HG03442 (cell line): ENCODE results near the gene FAM171A1.

Experiments
- ATAC-seq: cut with Tn5 transposase; IDR thresholded peaks from one replicate; pipeline ENCODE4 v1.9.1; 2021; ENCODE audit warnings: mild to moderate bottlenecking, moderate library complexity; ENCODE audit not compliant: unreplicated experiment

FAM171A1 gene

GRCh38 chr10:15374566-15374965 is 3.5 kb upstream of the FAM171A1 start:
- no peak for ATAC-seq

GRCh38 chr10:15374156-15374555 is 3.1 kb upstream of the FAM171A1 start:
- ATAC-seq, result no peak

GRCh38 chr10:15373199-15373598 is 2.1 kb upstream of the FAM171A1 start:
- ATAC-seq, result no peak

- ATAC-seq, result no peak
Observed at GRCh38 chr10:15370212-15370855, 755 bp downstream of the FAM171A1 start.

GRCh38 chr10:15369256-15370211 is 1.6 kb downstream of the FAM171A1 start:
- ATAC-seq, result no peak

DNA sequence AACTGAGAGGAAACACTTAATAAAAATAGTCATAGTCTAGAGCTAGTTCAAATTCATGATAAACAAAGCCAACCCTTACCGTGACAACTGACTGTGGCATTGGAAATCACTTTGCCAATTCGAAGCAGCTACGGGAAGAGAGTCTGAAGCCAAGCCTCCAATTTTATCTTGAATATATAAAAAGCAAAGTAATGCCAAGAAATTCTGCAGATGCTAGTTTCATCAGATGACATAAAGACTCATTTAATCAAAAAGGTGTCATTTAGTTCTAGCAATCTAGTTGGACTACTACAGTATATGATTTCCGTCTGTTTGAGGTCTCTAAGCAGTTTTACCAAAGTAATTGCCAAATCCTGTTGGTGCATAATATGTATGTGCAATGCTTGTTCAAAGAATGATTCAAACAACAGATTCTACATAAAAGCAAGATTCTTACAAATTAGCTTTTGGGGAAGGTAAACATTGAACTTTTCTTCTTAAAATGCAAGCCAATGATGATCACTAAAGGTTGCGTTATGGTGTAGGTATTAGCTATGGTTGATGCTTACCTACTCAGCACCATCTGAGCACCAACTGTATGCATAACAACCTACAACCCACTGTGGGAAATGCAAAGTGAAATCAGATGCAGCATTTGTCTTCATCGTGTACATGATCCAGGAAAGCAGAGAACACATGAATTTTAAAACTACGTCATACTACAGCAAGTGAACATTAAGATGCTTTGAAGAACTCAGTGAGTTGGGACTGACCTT is 2.8 kb downstream of the FAM171A1 start:
- ATAC-seq, result no peak

GRCh38 chr10:15367296-15368085 is 3.6 kb downstream of the FAM171A1 start:
- ATAC-seq, result no peak

DNA sequence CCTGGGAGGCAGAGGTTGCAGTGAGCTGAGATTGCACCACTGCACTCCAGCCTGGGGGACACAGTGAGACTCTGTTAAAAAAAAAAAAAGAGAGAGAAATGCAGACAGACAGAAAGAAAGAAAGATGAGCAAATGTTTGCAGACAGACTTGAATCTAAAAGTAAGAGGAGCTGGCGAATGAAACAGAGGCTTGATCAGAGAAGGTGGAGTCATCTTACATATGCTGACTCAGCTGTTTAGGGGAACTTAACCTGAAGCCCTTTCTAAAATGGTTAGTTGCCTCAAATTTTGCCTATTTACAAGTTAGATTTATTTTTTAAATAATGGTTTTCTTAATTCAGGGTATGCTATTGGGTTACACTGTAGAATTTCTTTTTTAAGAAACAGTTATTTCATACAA is 5.4 kb downstream of the FAM171A1 start:
- no peak for ATAC-seq

DNA sequence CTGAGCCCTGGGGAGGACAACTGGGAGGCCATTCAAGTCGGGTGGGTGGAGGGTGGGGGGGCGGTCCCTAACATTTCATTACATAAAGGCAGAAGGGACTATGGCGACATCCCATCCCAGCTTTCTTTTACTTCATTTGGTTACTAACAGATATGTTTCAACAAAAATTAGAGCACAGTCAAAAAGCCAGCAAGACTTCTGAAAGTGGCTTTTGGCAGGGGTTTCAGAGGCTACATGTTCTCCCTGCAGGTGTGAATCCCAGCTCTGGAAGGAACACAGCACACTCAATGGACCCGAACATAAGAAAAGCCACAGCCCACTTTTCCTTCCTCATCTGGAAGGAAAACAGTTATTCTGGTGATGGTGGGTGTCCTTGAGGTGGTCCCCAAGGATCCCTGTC is 7.1 kb downstream of the FAM171A1 start:
- no peak for ATAC-seq

DNA sequence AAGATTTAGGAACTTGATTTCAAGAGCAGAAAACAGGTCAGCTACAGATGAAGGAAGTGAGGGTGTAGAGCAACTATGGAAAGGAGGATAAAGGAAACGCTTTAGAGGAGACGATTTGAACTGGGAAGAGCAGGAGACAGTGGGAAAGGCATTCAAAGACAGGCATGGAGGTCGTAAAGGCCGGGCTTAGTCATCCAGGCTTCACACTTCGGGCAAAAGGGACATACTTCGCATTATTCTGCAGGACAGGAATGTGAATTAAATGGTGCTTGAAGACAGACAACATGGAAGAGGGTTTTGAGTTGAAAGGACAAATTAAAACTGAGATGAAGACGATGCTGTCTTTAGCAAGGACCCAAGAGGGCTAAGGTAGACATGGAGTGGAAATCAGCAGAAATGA is 8.1 kb downstream of the FAM171A1 start:
- ATAC-seq, result no peak

GRCh38 chr10:15361131-15361530 is 10.0 kb downstream of the FAM171A1 start:
- ATAC-seq, result no peak

- ATAC-seq, result no peak
Observed at GRCh38 chr10:15360566-15360965, 10.5 kb downstream of the FAM171A1 start.

- ATAC-seq, result no peak
Observed at GRCh38 chr10:15353471-15354017, 17.5 kb downstream of the FAM171A1 start.

- no peak for ATAC-seq
Observed at GRCh38 chr10:15352836-15353235, 18.3 kb downstream of the FAM171A1 start.

- ATAC-seq, result no peak
Observed at GRCh38 chr10:15352201-15352600, 18.9 kb downstream of the FAM171A1 start.

- no peak for ATAC-seq
Observed at GRCh38 chr10:15351099-15351820, 19.8 kb downstream of the FAM171A1 start.

DNA sequence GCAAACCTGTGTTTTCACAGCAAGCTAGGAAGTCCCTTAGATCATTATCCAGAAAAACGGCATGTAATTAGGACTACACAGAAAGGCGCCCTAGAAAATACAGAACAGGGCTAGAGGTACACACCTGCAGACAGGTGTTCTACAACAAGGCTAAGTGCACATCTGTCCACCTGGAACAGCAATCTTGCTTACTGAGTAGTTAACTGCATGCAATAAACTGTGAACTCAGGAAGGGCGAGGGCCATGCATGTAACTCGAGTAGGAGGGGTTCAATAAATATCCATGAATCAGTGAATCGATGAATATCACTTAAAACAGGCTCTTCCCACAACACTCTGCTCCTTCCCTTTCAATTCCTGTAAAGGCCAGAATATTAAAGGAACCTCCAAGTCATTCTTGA is 22.0 kb downstream of the FAM171A1 start:
- no peak for ATAC-seq

GRCh38 chr10:15348579-15348978 is 22.5 kb downstream of the FAM171A1 start:
- no peak for ATAC-seq

DNA sequence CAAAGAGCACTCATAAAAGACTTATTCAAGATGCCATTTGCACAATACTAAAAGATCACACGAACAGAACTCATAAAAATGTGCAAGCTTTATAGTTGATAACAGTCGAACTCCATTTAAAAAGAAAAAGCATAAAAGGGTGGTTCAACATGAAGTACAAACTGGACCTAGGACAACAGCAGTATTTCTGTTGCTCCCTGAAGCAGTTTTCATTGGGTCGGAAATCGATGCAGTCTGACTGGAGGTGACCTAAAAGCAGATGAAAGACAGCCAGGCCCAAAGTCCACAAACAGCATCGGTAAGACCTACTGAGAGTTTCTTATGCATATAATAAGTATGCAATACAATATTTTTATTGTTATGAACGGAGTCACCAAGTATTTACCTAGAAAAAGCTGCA is 23.9 kb downstream of the FAM171A1 start:
- ATAC-seq, result no peak
